ENCODE data around the gene FAM221A. TPM values are rescaled to one million over a fixed set of nuclear protein-coding genes. Genes with fewer than 3 reads are reported as not detected.

The FAM221A gene
- polyA plus RNA-seq, 1 donor from 2014 or later, result 11.3 TPM

DNA sequence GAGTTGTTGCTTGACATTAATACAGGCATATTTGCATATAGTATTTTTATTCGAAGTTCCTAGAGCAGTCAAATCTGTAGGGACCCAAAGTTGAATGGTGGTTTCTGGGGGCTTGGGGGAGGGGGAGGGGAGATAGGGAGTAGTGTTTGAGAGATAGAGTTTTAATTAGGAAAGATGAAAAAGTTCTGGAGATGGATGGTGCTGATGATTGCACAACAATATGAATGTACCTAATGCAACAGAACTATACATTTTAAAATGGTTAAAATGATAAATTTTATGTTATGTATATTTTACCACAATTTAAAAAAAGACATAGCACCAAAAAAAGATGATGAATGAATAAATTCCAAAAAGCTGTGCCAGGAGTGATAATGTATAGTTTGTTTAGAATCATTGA, 71.9 kb downstream of the FAM221A start:
- Histone ChIP-seq H3K36me3 (ENCODE audit: insufficient read depth, low read length) (no peaks in the 10 kb centered on the region), H3K79me2 (replicated peaks; ENCODE audit: insufficient read depth, low read length) (no peaks in the 10 kb centered on the region), H3K9me2 (ENCODE audit: insufficient read depth, low read length) (no peaks in the 10 kb centered on the region), H3F3A (ENCODE audit: insufficient read depth, low read length, poor library complexity, severe bottlenecking) (no peaks in the 10 kb centered on the region), H3K27me3 (ENCODE audit: insufficient read depth, low read depth, low read length) (no peaks in the 10 kb centered on the region), H4K20me1 (ENCODE audit: insufficient read depth) (no peaks in the 10 kb centered on the region), H3K27ac (ENCODE audit: low read length) (no peak overlapping the region), H3K9ac (ENCODE audit: low read length) (no peak overlapping the region), H3K9me3 (ENCODE audit: low read length) (no peaks in the 10 kb centered on the region), H3K4me2 (ENCODE audit: low read length) (no peak overlapping the region), H2AFZ (ENCODE audit: low read depth, low read length) (no peak overlapping the region), H3K4me3 (ENCODE audit: low read length) (no peak overlapping the region)
- TF ChIP-seq EP300 (conservative IDR thresholded peaks at IDR 0.05; ENCODE audit: poor library complexity, severe bottlenecking) (no peak), MXI1 (conservative IDR thresholded peaks at IDR 0.05; ENCODE audit: poor library complexity, severe bottlenecking) (no peak), POLR2AphosphoS5 (IDR thresholded peaks at IDR 0.05) (no peak), EZH2 (IDR thresholded peaks at IDR 0.05; ENCODE audit: borderline replicate concordance, insufficient read depth, low read length, poor library complexity, severe bottlenecking) (no peak), SMC3 (conservative IDR thresholded peaks at IDR 0.05; ENCODE audit: poor library complexity) (no peak), RAD21 (conservative IDR thresholded peaks at IDR 0.05) (no peak), TAF1 (IDR thresholded peaks at IDR 0.05; ENCODE audit: low read depth) (no peak)
- TF ChIP-seq, protein P1, sequence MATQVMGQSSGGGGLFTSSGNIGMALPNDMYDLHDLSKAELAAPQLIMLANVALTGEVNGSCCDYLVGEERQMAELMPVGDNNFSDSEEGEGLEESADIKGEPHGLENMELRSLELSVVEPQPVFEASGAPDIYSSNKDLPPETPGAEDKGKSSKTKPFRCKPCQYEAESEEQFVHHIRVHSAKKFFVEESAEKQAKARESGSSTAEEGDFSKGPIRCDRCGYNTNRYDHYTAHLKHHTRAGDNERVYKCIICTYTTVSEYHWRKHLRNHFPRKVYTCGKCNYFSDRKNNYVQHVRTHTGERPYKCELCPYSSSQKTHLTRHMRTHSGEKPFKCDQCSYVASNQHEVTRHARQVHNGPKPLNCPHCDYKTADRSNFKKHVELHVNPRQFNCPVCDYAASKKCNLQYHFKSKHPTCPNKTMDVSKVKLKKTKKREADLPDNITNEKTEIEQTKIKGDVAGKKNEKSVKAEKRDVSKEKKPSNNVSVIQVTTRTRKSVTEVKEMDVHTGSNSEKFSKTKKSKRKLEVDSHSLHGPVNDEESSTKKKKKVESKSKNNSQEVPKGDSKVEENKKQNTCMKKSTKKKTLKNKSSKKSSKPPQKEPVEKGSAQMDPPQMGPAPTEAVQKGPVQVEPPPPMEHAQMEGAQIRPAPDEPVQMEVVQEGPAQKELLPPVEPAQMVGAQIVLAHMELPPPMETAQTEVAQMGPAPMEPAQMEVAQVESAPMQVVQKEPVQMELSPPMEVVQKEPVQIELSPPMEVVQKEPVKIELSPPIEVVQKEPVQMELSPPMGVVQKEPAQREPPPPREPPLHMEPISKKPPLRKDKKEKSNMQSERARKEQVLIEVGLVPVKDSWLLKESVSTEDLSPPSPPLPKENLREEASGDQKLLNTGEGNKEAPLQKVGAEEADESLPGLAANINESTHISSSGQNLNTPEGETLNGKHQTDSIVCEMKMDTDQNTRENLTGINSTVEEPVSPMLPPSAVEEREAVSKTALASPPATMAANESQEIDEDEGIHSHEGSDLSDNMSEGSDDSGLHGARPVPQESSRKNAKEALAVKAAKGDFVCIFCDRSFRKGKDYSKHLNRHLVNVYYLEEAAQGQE (IDR thresholded peaks at IDR 0.05; ENCODE audit: borderline replicate concordance), result no peak
- TF ChIP-seq, protein P2, sequence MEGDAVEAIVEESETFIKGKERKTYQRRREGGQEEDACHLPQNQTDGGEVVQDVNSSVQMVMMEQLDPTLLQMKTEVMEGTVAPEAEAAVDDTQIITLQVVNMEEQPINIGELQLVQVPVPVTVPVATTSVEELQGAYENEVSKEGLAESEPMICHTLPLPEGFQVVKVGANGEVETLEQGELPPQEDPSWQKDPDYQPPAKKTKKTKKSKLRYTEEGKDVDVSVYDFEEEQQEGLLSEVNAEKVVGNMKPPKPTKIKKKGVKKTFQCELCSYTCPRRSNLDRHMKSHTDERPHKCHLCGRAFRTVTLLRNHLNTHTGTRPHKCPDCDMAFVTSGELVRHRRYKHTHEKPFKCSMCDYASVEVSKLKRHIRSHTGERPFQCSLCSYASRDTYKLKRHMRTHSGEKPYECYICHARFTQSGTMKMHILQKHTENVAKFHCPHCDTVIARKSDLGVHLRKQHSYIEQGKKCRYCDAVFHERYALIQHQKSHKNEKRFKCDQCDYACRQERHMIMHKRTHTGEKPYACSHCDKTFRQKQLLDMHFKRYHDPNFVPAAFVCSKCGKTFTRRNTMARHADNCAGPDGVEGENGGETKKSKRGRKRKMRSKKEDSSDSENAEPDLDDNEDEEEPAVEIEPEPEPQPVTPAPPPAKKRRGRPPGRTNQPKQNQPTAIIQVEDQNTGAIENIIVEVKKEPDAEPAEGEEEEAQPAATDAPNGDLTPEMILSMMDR (IDR thresholded peaks at IDR 0.05; ENCODE audit: poor library complexity, severe bottlenecking), result no peak

Small RNA genes within 50 kb of the gene (small RNA-seq; reads per million reads assigned to genes)
- 0 reads per million in 3 experiments for gene AC006026.2

Other genes with a start within 250 kb of the FAM221A start
- 26.3 and 29.6 TPM in 2 replicates for gene IGF2BP3, start 209.7 kb upstream of the FAM221A start, polyA plus RNA-seq
- 135 and 188 TPM in 2 replicates for gene TRA2A, start 148.2 kb upstream of the FAM221A start, polyA plus RNA-seq
- gene CCDC126, start 82.8 kb upstream of the FAM221A start, polyA plus RNA-seq, result 21.1 and 28.0 TPM in 2 replicates
- gene STK31, start 30.0 kb downstream of the FAM221A start, polyA plus RNA-seq, result 0.76 and 1.4 TPM in 2 replicates

Data from neural cell (in vitro differentiated cells).